Cardiac fibroblast (primary cell): ENCODE measurements around the gene SHROOM2.
A peak's percentile ranks its signal among the peaks of the same experiment; 100 is the strongest.

Experiments used
- DNase-seq, 2 donors: peaks; one replicate each; pipeline versions ENCODE4 v3.0.0 to v3.0.0-alpha.2; 2010; ENCODE audit warnings: low read depth in 2 of 2
- H3K4me3 ChIP-seq, 2 donors: replicated peaks in 1 of 2; 1 replicate in 1 of 2; 2 replicates in 1 of 2; pipeline ENCODE4 v1.5.1; 2011; ENCODE audit warnings: low read depth in 2 of 2, low read length in 2 of 2, mild to moderate bottlenecking in 2 of 2, moderate library complexity in 1 of 2
- CTCF ChIP-seq: IDR thresholded peaks from one replicate; pipeline ENCODE4 v1.5.1; 2011; ENCODE audit warnings: low read depth, mild to moderate bottlenecking, low read length, inconsistent platforms

The SHROOM2 gene

GRCh38 chrX:9905721-9906120 lies 119.5 kb downstream of the SHROOM2 start:
- no peak overlapping the region for H3K4me3 ChIP-seq
- TF ChIP-seq CTCF, result no peak
- no peak for DNase-seq

DNA sequence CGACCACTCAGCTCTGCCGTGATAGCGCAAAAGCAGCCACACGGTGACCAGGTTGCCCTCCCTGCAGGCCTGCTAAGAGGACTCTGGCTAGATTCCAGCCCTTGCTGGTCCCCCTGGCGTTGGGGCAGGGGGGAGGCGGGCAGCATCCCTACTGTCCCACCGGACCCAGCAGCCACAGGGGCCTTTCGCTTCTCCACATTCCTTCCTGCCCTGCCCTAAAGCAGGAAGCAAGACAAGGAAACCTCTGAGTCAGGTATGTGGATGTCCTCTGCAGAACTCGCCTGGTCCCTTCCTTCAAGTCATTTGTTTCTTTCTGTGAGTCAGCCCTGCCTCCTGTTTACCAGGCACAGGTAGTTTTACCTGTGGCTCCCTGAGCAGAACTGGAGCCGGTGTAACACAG lies 120.7 kb downstream of the SHROOM2 start:
- no peak for DNase-seq

GRCh38 chrX:9907645-9908387 lies 121.6 kb downstream of the SHROOM2 start:
- TF ChIP-seq CTCF, result no peak
- DNase-seq, result peak; percentile 63 to 85
- H3K4me3 ChIP-seq, result no peak overlapping the region

More for the DNA sequence above, 120.7 kb downstream of the SHROOM2 start:
- H3K4me3 ChIP-seq, result no peak overlapping the region
- TF ChIP-seq CTCF, result no peak

- no peak for DNase-seq
- no peak for TF ChIP-seq CTCF
- no peak overlapping the region for H3K4me3 ChIP-seq
Observed at GRCh38 chrX:9909254-9909653, 123.0 kb downstream of the SHROOM2 start.

DNA sequence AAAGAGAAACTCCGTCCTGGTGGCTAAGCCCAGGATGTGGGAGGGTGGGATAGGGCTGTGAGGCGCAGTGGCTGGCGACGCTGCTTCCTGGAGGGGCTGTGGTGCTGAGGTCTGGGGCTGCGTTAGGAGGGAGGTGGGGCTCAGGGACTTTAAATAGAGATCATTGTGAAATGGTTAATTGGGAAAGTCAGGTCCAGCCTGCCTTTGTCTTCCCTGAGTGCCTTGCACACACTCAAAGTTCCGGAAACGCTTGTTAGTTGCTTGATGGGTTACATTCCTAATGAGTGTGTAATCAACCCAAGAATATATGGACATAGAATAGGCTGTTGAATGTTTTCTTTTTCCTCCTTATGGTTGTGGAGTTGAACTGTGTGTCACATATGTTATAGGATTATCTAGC lies 125.3 kb downstream of the SHROOM2 start:
- DNase-seq, result peak; percentile 57 to 59
- no peak overlapping the region for H3K4me3 ChIP-seq
- no peak for TF ChIP-seq CTCF

GRCh38 chrX:9912351-9913145 lies 126.3 kb downstream of the SHROOM2 start:
- H3K4me3 ChIP-seq, result peak overlapping the region in 1 of 2 donors; percentile 5
- DNase-seq, result peak; percentile 13 to 23
- TF ChIP-seq CTCF, result no peak
